Measurements from ENCODE around the gene RBM33.
"Not testable (repeated sequence)": the region's sequence is repeated elsewhere in the genome, so short reads cannot be mapped to it uniquely, and the experiment has no call there.

RBM33 gene

GRCh38 chr7:155811895-155812761 lies 167.7 kb downstream of the RBM33 start, which contains the start of gene SHH:
Gene SHH (minus strand): TSS chr7:155812463. CDS start chr7:155812122, 341 bp downstream.
- Histone ChIP-seq H3K27me3 (ENCODE audit: low read depth) (peaks cover 27% of the 10 kb centered on the region), H3K4me1 (no peaks in the 10 kb centered on the region), H3K36me3 (replicated peaks) (no peaks in the 10 kb centered on the region), H3K9me3 (no peaks in the 10 kb centered on the region), H3K4me3 (no peak within 1 kb of the TSS)
- in situ Hi-C loops (cut with MboI; ENCODE audit: low sequenced_read_pairs), result loop anchor here (10.0 to 25.0 kb wide), 3 partner anchors 350 to 1000 kb away; no protein-coding TSS in a partner anchor
- DNase-seq (ENCODE audit: low spot score in 2 of 2), result no peak

DNA sequence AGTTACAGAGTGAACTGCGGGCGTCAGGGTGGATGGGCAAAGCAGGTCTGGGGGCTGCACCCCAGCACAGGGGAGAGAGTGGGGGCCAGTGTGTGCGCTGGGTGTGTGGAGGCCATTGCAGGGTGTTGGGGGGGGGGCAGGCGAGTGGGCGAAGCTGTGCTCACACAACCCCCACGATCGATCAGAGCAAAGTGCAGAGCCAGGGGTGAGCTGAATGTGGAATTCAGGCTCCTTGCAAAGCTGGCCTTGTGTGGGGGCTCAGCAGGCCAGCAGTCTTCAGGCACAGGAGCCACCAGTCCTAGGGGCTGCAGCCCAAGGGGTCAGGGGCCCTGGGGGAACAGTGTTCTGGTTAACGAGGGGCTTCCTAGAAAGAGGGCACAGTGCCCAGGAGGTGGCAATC lies 168.7 kb downstream of the RBM33 start:
- H3K9me3 ChIP-seq, result no peaks in the 10 kb centered on the region
- in situ Hi-C loops (cut with MboI; ENCODE audit: low sequenced_read_pairs), result loop anchor here (10.0 to 25.0 kb wide), 3 partner anchors 349 to 999 kb away; no protein-coding TSS in a partner anchor
- no peak overlapping the region for H3K4me3 ChIP-seq
- no peaks in the 10 kb centered on the region for H3K4me1 ChIP-seq
- H3K27me3 ChIP-seq (ENCODE audit: low read depth), result peaks cover 27% of the 10 kb centered on the region
- DNase-seq (ENCODE audit: low spot score in 2 of 2), result no peak
- H3K36me3 ChIP-seq (replicated peaks), result no peaks in the 10 kb centered on the region

DNA sequence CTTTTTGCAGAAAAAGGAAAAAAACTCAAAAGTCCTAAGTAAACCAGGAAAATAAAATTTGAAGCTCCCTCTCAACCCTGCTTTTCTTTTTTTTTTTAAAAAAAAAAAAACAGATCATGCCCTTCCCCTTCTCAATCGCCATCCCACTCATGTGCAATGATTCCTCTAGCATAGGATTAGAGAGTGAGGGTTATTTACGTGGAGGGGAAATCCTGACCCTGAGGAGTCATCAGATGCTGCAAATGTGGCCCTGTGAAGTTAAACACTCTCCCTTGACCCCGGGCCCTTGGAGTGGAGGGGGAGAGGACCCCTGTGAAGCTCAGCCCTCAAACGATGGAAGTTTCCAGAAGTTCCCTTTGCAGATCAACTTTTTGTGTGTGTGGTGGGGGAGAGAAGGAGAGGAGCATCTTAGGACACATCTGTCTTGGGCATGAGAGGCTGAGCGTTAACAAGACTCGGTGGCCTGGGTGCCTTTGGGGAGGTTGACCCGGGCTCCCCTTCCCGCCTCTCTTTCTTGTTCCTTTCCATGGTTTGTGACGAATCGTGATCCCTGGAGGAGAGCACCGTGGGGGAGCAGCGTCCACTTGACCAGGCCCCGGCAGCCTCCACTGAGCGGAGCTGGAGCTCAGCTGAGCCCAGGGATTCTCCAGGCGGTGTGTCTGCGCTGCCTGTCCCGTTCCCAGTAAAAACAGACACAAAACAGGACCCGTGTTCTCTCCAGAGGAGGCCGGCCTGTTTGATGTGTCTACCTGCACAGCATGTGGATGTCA lies 169.3 kb downstream of the RBM33 start:
- no peaks in the 10 kb centered on the region for H3K9me3 ChIP-seq
- DNase-seq (ENCODE audit: low spot score in 2 of 2), result no peak
- no peak overlapping the region for H3K4me3 ChIP-seq
- in situ Hi-C loops (cut with MboI; ENCODE audit: low sequenced_read_pairs), result loop anchor here (10.0 to 25.0 kb wide), 3 partner anchors 349 to 999 kb away; no protein-coding TSS in a partner anchor
- peaks cover 27% of the 10 kb centered on the region for H3K27me3 ChIP-seq (ENCODE audit: low read depth)
- no peaks in the 10 kb centered on the region for H3K4me1 ChIP-seq
- no peaks in the 10 kb centered on the region for H3K36me3 ChIP-seq (replicated peaks)

DNA sequence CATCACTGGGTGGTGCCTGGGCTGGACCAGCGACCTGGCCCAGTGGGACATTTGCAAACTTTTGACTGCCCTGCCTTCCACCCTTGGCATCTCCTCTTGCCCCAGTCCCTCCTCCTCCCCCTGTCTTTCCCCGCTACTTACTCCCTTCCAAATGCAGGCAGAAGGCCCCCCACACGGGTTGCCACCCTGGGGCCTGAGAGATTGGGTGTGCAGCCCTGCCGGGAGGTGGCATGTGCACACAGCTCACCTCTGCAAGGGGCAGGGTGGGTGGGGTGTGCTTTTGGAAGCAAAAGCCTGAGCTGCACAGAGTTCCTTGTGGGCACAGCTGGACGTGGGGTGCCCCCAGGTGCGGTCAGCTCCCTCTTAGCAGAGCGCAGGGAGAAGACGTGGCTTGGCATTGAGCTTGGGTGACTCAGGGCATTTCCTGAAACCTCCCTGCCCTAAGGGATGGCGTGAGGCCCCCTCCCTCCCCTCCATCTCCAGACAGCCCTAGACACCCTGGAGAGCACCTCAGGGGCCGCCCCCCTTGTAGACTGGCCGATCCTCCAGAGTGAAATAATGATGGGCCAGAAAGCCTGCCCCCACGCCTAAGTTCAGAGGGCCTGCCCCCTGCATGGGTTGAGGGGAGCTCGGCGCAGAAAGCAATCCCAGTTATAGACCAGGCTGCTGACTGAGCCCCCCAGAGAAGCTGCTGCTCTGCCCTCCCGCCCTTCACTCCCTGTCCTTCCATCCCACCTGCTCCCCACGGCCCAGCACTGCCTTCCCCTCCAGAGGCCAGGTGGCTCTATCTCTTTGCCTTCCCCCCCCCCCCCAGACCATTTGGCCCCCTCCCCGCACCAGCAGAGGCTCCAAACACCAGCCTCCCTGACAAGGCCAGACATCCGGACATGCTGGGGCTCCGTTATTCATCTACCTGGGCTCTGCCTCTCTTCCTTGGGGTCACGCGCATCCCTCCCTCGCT lies 170.1 kb downstream of the RBM33 start:
- Histone ChIP-seq H3K27me3 (ENCODE audit: low read depth) (peaks cover 27% of the 10 kb centered on the region), H3K4me1 (no peaks in the 10 kb centered on the region), H3K36me3 (replicated peaks) (no peaks in the 10 kb centered on the region), H3K9me3 (no peaks in the 10 kb centered on the region), H3K4me3 (no peak overlapping the region)
- in situ Hi-C loops (cut with MboI; ENCODE audit: low sequenced_read_pairs), result loop anchor here (10.0 to 25.0 kb wide), 3 partner anchors 348 to 998 kb away; no protein-coding TSS in a partner anchor
- DNase-seq (ENCODE audit: low spot score in 2 of 2), result no peak

- Histone ChIP-seq H3K4me1 (no peaks in the 10 kb centered on the region), H3K4me3 (no peak overlapping the region), H3K36me3 (replicated peaks) (no peaks in the 10 kb centered on the region), H3K27me3 (ENCODE audit: low read depth) (peaks cover 27% of the 10 kb centered on the region), H3K9me3 (no peaks in the 10 kb centered on the region)
- in situ Hi-C loops (cut with MboI; ENCODE audit: low sequenced_read_pairs), result loop anchor here (10.0 to 25.0 kb wide), 3 partner anchors 347 to 997 kb away; no protein-coding TSS in a partner anchor
- peak; percentile 25 to 83 for DNase-seq (ENCODE audit: low spot score in 2 of 2)
Observed at GRCh38 chr7:155815332-155816191, 171.1 kb downstream of the RBM33 start.

GRCh38 chr7:155816192-155816508 lies 171.7 kb downstream of the RBM33 start:
- peaks cover 22% of the 10 kb centered on the region for H3K27me3 ChIP-seq (ENCODE audit: low read depth)
- in situ Hi-C loops (cut with MboI; ENCODE audit: low sequenced_read_pairs), result loop anchor here (10.0 to 25.0 kb wide), 3 partner anchors 346 to 996 kb away; no protein-coding TSS in a partner anchor
- no peak overlapping the region for H3K4me3 ChIP-seq
- H3K4me1 ChIP-seq, result no peaks in the 10 kb centered on the region
- H3K36me3 ChIP-seq (replicated peaks), result no peaks in the 10 kb centered on the region
- DNase-seq (ENCODE audit: low spot score in 2 of 2), result no peak
- no peaks in the 10 kb centered on the region for H3K9me3 ChIP-seq

DNA sequence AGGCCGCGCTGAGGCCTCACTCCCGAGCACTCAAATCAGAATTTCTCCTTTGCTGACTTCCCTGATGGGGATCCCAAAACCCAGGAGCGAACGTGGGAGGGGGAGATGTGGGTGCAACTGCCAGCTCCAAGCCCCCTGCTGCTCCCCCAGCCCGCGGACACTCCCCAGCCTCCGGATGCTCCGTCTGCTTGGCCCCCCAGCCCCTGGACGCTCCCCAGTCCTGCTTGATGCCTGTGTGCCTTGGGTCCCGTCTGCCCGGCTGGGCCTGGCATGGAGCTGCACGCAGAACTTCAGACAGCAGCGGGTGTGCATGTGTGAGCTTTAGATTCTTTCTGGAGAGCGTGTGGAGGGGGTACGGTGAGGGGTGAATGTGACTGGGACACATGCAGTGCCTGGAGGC lies 172.5 kb downstream of the RBM33 start:
- in situ Hi-C loops (cut with MboI; ENCODE audit: low sequenced_read_pairs), result loop anchor here (10.0 to 25.0 kb wide), 3 partner anchors 345 to 995 kb away; no protein-coding TSS in a partner anchor
- DNase-seq (ENCODE audit: low spot score in 2 of 2), result no peak
- Histone ChIP-seq H3K9me3 (no peaks in the 10 kb centered on the region), H3K36me3 (replicated peaks) (no peaks in the 10 kb centered on the region), H3K27me3 (ENCODE audit: low read depth) (peaks cover 14% of the 10 kb centered on the region), H3K4me1 (no peaks in the 10 kb centered on the region), H3K4me3 (no peak overlapping the region)

DNA sequence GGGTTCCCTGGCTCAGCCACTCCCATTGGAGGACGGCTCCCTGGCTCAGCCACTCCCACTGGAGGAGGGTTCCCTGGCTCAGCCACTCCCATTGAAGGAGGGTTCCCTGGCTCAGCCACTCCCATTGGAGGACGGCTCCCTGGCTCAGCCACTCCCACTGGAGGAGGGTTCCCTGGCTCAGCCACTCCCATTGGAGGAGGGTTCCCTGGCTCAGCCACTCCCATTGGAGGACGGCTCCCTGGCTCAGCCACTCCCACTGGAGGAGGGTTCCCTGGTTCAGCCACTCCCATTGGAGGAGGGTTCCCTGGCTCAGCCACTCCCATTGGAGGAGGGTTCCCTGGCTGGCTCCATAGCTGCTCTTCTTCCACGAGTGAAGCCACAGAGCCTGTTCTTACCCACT lies 173.1 kb downstream of the RBM33 start:
- H3K27me3 ChIP-seq (ENCODE audit: low read depth), result not testable (repeated sequence)
- in situ Hi-C loops (cut with MboI; ENCODE audit: low sequenced_read_pairs), result loop anchor here (10.0 to 25.0 kb wide), 3 partner anchors 345 to 995 kb away; no protein-coding TSS in a partner anchor

GRCh38 chr7:155818154-155818819 lies 173.8 kb downstream of the RBM33 start:
- in situ Hi-C loops (cut with MboI; ENCODE audit: low sequenced_read_pairs), result loop anchor here (10.0 to 25.0 kb wide), 3 partner anchors 344 to 994 kb away; no protein-coding TSS in a partner anchor
- Histone ChIP-seq H3K4me1 (no peaks in the 10 kb centered on the region), H3K9me3 (no peaks in the 10 kb centered on the region), H3K36me3 (replicated peaks) (no peaks in the 10 kb centered on the region), H3K27me3 (ENCODE audit: low read depth) (peaks cover 3% of the 10 kb centered on the region), H3K4me3 (no peak overlapping the region)
- no peak for DNase-seq (ENCODE audit: low spot score in 2 of 2)

More for the DNA sequence above, 173.1 kb downstream of the RBM33 start:
- not testable (repeated sequence) for H3K36me3 ChIP-seq (replicated peaks); DNase-seq (ENCODE audit: low spot score in 2 of 2); H3K4me3 ChIP-seq; H3K4me1 ChIP-seq; H3K9me3 ChIP-seq

DNA sequence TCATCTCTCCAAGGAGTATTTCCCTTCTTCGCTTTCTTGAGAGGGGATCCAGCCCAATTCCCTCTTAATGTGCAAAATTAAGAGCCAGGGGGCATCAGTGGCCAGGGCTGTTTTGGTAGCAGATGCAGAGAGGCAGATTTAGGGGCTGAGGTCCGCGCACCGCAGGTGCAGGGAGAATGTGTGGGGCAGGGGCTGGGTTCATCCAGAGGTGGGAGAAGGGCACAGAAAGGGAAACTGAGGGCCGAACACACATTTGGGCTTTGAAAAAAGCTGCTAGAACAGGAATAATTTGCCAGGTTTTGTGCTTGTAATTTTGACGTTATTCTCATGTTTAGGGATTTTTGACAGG lies 174.3 kb downstream of the RBM33 start:
- no peak for DNase-seq (ENCODE audit: low spot score in 2 of 2)
- Histone ChIP-seq H3K9me3 (no peaks in the 10 kb centered on the region), H3K36me3 (replicated peaks) (no peaks in the 10 kb centered on the region), H3K4me3 (no peak overlapping the region), H3K27me3 (ENCODE audit: low read depth) (peaks cover under 1% of the 10 kb centered on the region; the same call in 1 of the 2 replicates), H3K4me1 (no peaks in the 10 kb centered on the region)
- in situ Hi-C loops (cut with MboI; ENCODE audit: low sequenced_read_pairs), result loop anchor here (10.0 to 25.0 kb wide), 3 partner anchors 344 to 994 kb away; no protein-coding TSS in a partner anchor

DNA sequence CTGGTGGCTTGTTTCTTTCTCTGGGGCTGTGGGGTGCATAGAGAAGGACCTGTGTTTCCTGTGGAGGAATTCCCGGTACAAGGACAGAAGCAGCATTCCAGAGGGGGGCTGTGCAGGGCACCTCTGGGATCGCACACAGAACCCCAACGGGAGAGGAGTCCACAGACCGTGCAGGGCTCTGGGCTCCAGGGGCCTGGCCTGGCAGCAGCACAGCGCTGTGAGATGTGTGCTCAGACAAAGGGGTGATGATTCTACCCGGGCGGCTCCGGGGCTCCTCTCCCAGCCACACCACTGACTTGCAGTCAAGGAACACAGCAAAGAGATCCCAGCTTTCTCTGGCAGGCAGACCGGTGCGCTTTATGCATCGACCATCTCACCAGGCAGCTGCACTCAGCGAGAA lies 174.7 kb downstream of the RBM33 start:
- H3K4me1 ChIP-seq, result no peaks in the 10 kb centered on the region
- H3K4me3 ChIP-seq, result no peak overlapping the region
- DNase-seq (ENCODE audit: low spot score in 2 of 2), result no peak
- H3K27me3 ChIP-seq (ENCODE audit: low read depth), result no peaks in the 10 kb centered on the region
- in situ Hi-C loops (cut with MboI; ENCODE audit: low sequenced_read_pairs), result loop anchor here (10.0 to 25.0 kb wide), 3 partner anchors 343 to 993 kb away; no protein-coding TSS in a partner anchor
- H3K9me3 ChIP-seq, result no peaks in the 10 kb centered on the region
- no peaks in the 10 kb centered on the region for H3K36me3 ChIP-seq (replicated peaks)

- Histone ChIP-seq H3K36me3 (replicated peaks) (no peaks in the 10 kb centered on the region), H3K4me3 (no peak overlapping the region), H3K9me3 (no peaks in the 10 kb centered on the region), H3K4me1 (no peaks in the 10 kb centered on the region), H3K27me3 (ENCODE audit: low read depth) (no peaks in the 10 kb centered on the region)
- in situ Hi-C loops (cut with MboI; ENCODE audit: low sequenced_read_pairs), result loop anchor here (25.0 kb wide), 2 partner anchors 342 to 992 kb away; no protein-coding TSS in a partner anchor
- DNase-seq (ENCODE audit: low spot score in 2 of 2), result no peak
Observed at GRCh38 chr7:155820246-155820645, 175.8 kb downstream of the RBM33 start.
